ENCODE data around the gene NFE2.

Gene NFE2

GRCh38 chr12:54299515-54300224 is 1.1 kb downstream of the NFE2 start:
- H3K27me3 ChIP-seq (ENCODE audit: insufficient read depth, low read length), result peaks cover 29% of the 10 kb centered on the region
- H3K4me1 ChIP-seq (ENCODE audit: insufficient read depth, low read length), result peaks cover 17% of the 10 kb centered on the region
- H3K4me3 ChIP-seq (ENCODE audit: low read length), result no peak overlapping the region

GRCh38 chr12:54298904-54299303 is 1.9 kb downstream of the NFE2 start:
- no peaks in the 10 kb centered on the region for H3K36me3 ChIP-seq (ENCODE audit: insufficient read depth, low read length)
- H3K9me3 ChIP-seq (ENCODE audit: low read length), result no peaks in the 10 kb centered on the region
- no peak overlapping the region for H2AFZ ChIP-seq (ENCODE audit: low read depth, low read length)
- no peak overlapping the region for H3K4me3 ChIP-seq (ENCODE audit: low read length)
- H3K4me1 ChIP-seq (ENCODE audit: insufficient read depth, low read length), result peaks cover 14% of the 10 kb centered on the region
- peaks cover 22% of the 10 kb centered on the region for H3K27me3 ChIP-seq (ENCODE audit: insufficient read depth, low read length)

More at GRCh38 chr12:54299515-54300224, 1.1 kb downstream of the NFE2 start:
- Histone ChIP-seq H2AFZ (ENCODE audit: low read depth, low read length) (no peak overlapping the region), H3K9me3 (ENCODE audit: low read length) (no peaks in the 10 kb centered on the region), H3K36me3 (ENCODE audit: insufficient read depth, low read length) (no peaks in the 10 kb centered on the region)

GRCh38 chr12:54296393-54297099 is 4.3 kb downstream of the NFE2 start:
- H3K36me3 ChIP-seq (ENCODE audit: insufficient read depth, low read length), result no peaks in the 10 kb centered on the region
- H3K9me3 ChIP-seq (ENCODE audit: low read length), result peaks cover 2% of the 10 kb centered on the region
- peaks cover 17% of the 10 kb centered on the region for H3K27me3 ChIP-seq (ENCODE audit: insufficient read depth, low read length)
- H3K4me3 ChIP-seq (ENCODE audit: low read length), result no peak overlapping the region
- no peak overlapping the region for H2AFZ ChIP-seq (ENCODE audit: low read depth, low read length)
- H3K4me1 ChIP-seq (ENCODE audit: insufficient read depth, low read length), result peaks cover 14% of the 10 kb centered on the region

GRCh38 chr12:54294953-54295566 is 5.8 kb downstream of the NFE2 start:
- Histone ChIP-seq H3K4me1 (ENCODE audit: insufficient read depth, low read length) (peaks cover under 1% of the 10 kb centered on the region), H2AFZ (ENCODE audit: low read depth, low read length) (no peak overlapping the region), H3K36me3 (ENCODE audit: insufficient read depth, low read length) (no peaks in the 10 kb centered on the region), H3K9me3 (ENCODE audit: low read length) (peaks cover 2% of the 10 kb centered on the region), H3K27me3 (ENCODE audit: insufficient read depth, low read length) (peaks cover 8% of the 10 kb centered on the region), H3K4me3 (ENCODE audit: low read length) (no peak overlapping the region)

- no peaks in the 10 kb centered on the region for H3K36me3 ChIP-seq (ENCODE audit: insufficient read depth, low read length)
- peaks cover 2% of the 10 kb centered on the region for H3K9me3 ChIP-seq (ENCODE audit: low read length)
- no peaks in the 10 kb centered on the region for H3K4me1 ChIP-seq (ENCODE audit: insufficient read depth, low read length)
- H3K27me3 ChIP-seq (ENCODE audit: insufficient read depth, low read length), result peaks cover 3% of the 10 kb centered on the region
- no peak overlapping the region for H2AFZ ChIP-seq (ENCODE audit: low read depth, low read length)
- no peak overlapping the region for H3K4me3 ChIP-seq (ENCODE audit: low read length)
Measured at GRCh38 chr12:54294152-54294952, 6.5 kb downstream of the NFE2 start.

GRCh38 chr12:54292931-54293241 is 7.9 kb downstream of the NFE2 start:
- Histone ChIP-seq H3K4me1 (ENCODE audit: insufficient read depth, low read length) (no peaks in the 10 kb centered on the region), H3K4me3 (ENCODE audit: low read length) (no peak overlapping the region), H3K9me3 (ENCODE audit: low read length) (peaks cover 2% of the 10 kb centered on the region), H3K36me3 (ENCODE audit: insufficient read depth, low read length) (no peaks in the 10 kb centered on the region), H2AFZ (ENCODE audit: low read depth, low read length) (no peak overlapping the region), H3K27me3 (ENCODE audit: insufficient read depth, low read length) (no peaks in the 10 kb centered on the region)

- no peak overlapping the region for H2AFZ ChIP-seq (ENCODE audit: low read depth, low read length)
- no peaks in the 10 kb centered on the region for H3K4me1 ChIP-seq (ENCODE audit: insufficient read depth, low read length)
- no peak overlapping the region for H3K4me3 ChIP-seq (ENCODE audit: low read length)
- H3K27me3 ChIP-seq (ENCODE audit: insufficient read depth, low read length), result no peaks in the 10 kb centered on the region
- peaks cover 5% of the 10 kb centered on the region for H3K36me3 ChIP-seq (ENCODE audit: insufficient read depth, low read length)
- H3K9me3 ChIP-seq (ENCODE audit: low read length), result peaks cover 2% of the 10 kb centered on the region
Measured at GRCh38 chr12:54292083-54292930, 8.5 kb downstream of the NFE2 start.

GRCh38 chr12:54287261-54288157 is 13.3 kb downstream of the NFE2 start:
- Histone ChIP-seq H3K4me1 (ENCODE audit: insufficient read depth, low read length) (peaks cover 23% of the 10 kb centered on the region), H3K36me3 (ENCODE audit: insufficient read depth, low read length) (peaks cover 50% of the 10 kb centered on the region)

GRCh38 chr12:54286042-54287030 is 14.5 kb downstream of the NFE2 start:
- peaks cover 60% of the 10 kb centered on the region for H3K36me3 ChIP-seq (ENCODE audit: insufficient read depth, low read length)
- no peaks in the 10 kb centered on the region for H3K27me3 ChIP-seq (ENCODE audit: insufficient read depth, low read length)
- no peaks in the 10 kb centered on the region for H3K9me3 ChIP-seq (ENCODE audit: low read length)
- H2AFZ ChIP-seq (ENCODE audit: low read depth, low read length), result no peak overlapping the region
- H3K4me1 ChIP-seq (ENCODE audit: insufficient read depth, low read length), result peaks cover 28% of the 10 kb centered on the region
- H3K4me3 ChIP-seq (ENCODE audit: low read length), result no peak overlapping the region

More at GRCh38 chr12:54287261-54288157, 13.3 kb downstream of the NFE2 start:
- Histone ChIP-seq H3K27me3 (ENCODE audit: insufficient read depth, low read length) (no peaks in the 10 kb centered on the region), H2AFZ (ENCODE audit: low read depth, low read length) (no peak overlapping the region), H3K9me3 (ENCODE audit: low read length) (peaks cover 2% of the 10 kb centered on the region), H3K4me3 (ENCODE audit: low read length) (no peak overlapping the region)

GRCh38 chr12:54285150-54286041 is 15.4 kb downstream of the NFE2 start:
- Histone ChIP-seq H2AFZ (ENCODE audit: low read depth, low read length) (no peak overlapping the region), H3K36me3 (ENCODE audit: insufficient read depth, low read length) (peaks cover 60% of the 10 kb centered on the region), H3K27me3 (ENCODE audit: insufficient read depth, low read length) (no peaks in the 10 kb centered on the region), H3K4me3 (ENCODE audit: low read length) (no peak overlapping the region), H3K9me3 (ENCODE audit: low read length) (no peaks in the 10 kb centered on the region), H3K4me1 (ENCODE audit: insufficient read depth, low read length) (peaks cover 28% of the 10 kb centered on the region)
